GM18517 (cell line): ENCODE data around the gene DLGAP4.
"Not testable (repeated sequence)": the region's sequence is repeated elsewhere in the genome, so short reads cannot be mapped to it uniquely, and the experiment has no call there.

Source experiments
- ATAC-seq: cut with Tn5 transposase; IDR thresholded peaks from one replicate; pipeline ENCODE4 v1.9.1; 2021; ENCODE audit warnings: mild to moderate bottlenecking, moderate library complexity; ENCODE audit not compliant: unreplicated experiment

DLGAP4 gene

DNA sequence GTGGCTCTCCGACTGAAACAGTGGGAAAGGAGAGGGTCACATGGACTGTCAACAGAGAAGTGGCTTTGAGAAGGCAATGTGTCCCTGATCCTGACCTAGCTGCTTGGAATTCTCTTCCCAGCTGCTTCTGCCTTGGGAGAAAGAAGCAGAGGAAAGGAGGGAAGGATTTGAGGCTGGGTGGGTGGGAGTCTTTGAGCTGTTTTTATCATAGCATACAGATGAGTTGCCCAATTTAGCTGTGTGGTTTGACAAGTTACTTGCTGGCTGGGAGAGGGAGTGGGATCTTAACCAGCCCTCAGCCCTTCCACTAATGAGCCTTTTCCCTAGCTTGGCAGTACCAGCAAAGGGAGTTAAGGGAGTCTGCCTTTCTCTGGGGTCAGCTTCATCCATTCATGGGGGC, 184.1 kb downstream of the DLGAP4 start:
- no peak for ATAC-seq

DNA sequence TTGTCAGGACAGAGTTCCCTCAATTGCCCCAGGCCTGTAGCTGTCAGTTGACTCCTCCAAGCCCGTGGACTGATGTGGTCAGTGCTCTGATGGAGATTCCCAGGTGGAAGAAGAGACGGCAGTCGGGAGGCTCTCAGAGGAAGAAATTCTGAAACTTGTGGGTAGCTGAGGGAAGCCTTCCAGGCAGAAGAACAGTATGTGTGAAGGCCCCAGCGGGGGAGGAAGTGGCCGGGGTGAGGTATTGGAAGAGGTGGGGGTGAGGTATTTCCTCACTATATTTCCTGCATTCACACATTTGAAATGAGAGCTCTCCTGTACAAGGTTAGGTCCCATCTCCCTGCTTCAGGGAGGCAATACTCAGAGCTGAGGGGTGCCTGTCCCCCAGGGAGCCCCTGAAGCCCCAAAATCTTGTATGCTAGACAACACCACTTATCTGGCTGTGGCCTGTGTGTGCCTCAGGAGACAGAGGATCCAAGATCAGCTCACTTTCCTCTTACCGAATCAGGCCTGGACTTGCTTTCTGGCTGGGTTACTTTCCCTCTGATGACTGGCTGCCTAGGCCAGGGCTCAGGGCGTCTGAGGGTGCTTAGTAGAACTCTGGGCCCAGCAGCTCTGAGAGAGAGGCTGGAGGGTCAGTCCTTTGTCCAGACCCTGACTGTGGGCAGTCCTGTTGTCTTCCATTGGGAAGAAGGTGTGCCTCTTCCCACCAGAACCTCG, 185.9 kb downstream of the DLGAP4 start:
- ATAC-seq = no peak

DNA sequence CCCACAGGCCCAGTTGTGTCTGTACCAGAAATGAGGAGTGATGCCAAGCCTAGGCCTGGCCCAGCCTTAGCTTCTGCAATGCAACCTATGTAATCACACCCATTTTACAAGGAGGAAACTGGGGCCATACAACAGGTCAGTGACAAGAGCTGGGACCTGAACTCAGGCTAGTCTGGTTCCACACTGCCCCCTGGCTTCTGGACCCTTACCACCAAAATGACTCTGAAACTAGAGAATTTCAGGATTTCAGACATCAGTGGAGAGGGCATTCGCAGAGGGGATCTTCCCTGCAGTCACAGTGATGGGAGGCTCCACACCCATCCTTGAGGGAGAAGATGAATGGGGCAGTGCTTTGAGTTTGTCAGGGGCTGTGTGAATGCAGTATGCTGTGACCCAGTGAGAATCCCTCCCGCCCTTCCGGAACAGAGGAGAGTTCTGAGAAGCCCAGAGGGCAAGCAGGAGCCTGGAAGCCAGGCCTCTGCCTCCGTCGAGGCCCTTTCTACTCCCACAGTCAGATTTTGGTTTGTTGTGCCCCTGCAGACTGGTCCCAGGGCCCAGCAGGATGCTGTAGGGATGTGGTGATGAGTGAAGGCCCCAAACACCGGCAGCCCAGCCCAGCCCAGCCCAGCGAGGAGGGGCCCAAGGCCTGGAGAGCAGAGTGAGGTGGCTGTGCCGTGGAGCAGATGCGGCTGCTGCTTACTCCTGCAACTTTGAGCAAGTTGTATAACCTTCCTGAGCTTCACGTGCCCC, 187.1 kb downstream of the DLGAP4 start:
- no peak for ATAC-seq

DNA sequence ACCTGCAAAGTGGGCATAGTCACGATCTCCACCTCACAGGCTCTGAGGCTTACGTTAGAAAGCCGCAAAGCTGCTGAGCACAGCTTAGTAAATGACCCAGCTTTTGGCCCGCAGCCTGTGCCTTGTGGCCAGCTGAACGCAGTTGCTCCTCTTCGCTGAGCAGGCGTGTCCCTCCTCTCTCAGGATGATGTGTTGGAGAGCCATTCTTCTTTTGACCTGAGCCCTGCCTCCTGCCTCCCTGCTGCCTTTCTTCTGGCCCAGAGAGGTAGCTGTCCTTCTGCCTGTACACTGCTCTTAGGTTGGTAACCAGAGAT, 187.6 kb downstream of the DLGAP4 start:
- ATAC-seq = no peak

DNA sequence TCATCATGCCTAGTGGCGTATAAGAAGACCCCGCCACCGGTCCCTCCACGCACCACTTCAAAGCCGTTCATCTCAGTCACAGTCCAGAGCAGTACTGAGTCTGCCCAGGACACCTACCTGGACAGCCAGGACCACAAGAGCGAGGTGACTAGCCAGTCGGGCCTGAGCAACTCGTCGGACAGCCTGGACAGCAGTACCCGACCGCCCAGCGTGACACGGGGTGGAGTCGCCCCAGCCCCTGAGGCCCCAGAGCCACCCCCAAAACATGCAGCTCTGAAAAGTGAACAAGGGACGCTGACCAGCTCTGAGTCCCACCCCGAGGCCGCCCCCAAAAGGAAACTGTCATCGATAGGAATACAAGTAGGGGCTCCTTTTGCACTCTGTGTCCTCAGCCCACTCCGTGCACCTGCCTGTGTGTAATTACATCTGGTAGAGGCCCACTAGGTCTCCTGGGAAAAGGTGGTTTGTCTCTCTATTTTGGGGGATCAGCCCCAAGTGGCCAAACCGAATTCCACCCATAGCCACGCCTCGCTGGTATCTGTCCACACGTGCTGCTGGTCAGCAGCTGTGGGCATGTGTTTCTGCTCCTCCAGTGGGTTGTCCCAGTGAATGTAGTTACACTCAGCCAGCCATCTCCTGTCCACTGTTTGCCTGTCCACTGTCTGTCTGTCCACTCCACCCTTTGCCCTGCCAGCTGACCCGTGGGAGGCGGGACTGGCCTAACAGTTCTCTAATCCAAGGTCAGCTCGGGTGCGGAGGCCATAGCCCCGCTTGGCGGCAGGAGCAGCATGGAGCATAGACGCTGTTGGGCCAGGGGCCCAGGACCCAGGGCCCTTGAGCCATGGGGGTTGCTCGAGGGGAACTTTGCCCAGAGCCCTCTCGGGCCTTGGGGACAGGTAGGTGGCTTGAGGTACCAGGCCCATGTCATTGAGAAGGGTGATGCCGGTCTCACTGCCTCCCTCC, 190.8 kb downstream of the DLGAP4 start:
- no peak for ATAC-seq

DNA sequence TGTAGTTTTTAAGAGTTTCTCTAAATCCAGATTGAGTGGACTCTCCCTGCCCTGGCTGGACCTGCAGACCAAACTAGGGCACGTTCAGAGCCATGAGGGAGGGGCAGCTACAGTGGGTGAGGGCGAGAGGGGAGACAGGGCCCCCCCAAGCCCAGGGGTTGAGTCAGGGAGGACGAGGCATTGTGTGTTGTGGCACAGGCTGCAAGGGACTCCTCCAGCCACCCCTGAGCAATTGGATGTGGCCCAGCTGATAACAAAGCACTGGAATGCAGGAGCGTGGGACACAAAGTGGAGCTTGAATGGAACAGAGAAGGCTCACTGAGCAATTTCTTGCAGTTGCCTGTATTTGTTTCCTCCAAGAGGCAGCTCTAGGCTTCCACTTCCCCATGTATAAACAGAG, 191.7 kb downstream of the DLGAP4 start:
- no peak for ATAC-seq

DNA sequence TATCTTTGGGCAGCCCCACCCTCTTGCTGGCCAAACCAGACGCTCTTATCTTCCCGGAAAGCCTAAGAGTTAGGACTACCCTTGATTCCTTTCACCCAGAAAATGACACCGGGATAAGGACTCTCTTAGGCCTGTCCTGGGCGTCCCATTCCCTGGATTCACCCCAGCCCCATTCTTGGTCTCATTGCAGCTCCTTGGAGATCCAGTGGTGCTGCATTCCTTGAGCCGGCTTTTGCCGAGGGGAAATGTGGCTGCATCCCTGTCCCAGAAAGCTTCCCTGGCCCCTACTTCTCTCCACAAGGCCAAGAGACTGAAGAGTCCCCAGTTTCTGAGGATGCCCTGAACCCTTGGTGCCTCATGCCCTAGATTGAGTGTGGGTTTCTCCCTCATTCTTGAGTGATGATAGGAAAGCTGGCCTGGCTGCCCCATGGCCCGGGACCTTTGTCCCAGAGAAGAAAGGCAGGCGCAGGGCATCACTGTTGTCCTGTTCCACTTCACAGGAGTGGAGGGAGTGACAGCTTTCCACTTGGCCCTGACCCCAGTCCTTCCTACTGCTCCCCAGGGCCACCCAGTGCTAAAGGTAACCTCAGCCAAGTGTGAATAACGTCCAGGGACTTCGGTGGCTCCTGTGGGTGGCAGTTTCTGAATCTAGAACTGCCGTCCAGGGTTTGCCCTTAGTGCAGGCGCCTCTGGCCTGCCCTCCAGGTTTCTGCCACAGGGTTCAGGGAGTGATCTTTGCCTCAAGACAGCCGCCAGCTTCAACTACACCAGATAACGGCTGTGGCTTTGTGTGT, 192.4 kb downstream of the DLGAP4 start:
- no peak for ATAC-seq

DNA sequence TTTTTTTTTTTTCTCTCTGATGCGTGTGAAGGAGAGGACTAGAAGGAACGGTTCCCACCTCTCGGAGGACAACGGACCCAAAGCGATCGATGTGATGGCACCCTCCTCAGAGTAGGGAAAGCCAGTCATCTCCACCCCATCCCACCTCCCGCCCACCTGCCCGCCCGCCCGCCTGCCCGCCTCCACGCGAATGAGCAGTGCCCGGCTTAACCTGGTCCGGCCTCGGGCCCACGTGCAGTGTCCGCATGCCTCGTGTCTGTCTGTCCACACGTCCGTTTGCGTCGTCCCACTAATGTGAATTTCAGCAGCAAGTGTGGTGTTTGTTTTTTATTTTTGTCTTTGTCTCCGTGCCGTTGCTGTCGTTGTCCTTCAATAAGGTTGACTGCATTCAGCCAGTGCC, 193.1 kb downstream of the DLGAP4 start:
- no peak for ATAC-seq

DNA sequence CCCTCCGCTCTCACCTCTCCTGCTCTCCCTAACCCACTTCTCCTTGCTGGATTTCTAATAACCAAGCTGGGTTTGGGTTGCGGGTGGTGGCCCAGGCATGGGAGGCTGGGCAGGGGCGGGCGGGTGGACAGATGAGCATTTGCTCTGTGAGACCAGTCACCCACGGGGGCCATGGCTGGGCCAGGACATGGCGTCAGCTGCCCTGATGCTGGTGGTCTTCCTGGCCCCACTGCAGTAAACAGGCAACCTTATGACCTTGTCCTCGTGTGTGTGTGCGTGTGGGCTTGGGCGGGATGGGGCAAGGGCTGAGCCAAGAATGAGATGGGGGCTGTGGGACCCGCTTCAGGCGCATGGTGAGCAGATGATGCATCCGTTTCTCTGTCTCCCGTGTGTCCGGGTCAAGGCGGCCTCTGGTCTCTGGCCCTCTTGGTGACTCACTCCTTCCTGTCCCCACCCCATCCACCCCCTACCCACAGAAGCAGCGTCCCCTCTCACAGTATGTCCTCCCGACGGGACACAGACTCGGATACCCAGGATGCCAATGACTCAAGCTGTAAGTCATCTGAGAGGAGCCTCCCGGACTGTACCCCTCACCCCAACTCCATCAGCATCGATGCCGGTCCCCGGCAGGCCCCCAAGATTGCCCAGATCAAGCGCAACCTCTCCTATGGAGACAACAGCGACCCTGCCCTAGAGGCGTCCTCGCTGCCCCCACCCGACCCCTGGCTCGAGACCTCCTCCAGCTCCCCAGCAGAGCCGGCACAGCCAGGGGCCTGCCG, 193.8 kb downstream of the DLGAP4 start:
- no peak for ATAC-seq

DNA sequence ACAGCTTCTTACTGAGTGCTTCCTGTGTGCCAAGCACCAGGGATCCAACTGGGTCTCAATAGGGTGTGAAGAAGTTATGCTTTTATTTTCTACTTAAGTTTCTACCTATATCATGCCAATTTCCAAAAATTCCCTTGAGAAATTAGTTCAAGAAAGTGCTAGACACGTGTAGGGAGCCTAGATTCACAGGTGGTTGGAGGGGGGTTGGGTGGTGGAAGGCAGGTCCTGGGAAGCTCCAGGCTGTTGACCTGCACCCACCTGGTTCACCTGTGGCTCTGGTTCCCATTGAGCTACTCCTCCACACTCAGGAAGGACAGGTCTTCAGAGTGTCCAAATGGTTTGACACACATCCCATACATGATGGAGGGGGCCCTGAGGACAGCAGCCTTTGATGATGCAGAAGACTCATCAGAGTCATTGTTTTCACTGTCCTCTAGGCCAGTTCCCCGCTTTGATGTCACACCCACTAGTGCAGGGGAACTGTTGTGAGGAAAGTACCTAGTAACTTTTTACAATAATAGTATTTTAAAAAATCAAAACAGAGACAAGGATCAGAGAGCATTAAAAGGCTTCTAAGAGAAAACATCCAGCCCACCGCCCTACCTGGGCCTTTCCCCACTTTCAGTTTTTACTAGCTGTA, 195.3 kb downstream of the DLGAP4 start:
- ATAC-seq = no peak

DNA sequence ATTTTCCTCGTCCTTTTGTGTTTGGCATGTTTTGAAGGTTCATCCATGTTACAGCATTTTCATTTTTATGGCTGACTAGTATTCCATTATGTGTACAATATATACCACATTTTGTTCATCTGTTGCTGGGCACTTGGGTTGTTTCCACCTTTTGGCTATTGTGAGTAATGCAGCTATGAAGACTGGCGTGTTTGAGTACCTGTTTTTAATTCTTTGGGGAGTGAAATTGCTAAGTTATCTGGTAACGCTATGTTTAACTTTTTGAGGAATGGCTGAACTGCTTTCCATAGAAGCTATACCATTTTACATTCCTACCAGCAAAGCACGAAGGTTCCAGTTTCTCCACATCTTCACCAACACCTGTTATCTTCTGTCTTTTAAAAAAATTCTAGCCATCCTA, 198.2 kb downstream of the DLGAP4 start:
- ATAC-seq = no peak

DNA sequence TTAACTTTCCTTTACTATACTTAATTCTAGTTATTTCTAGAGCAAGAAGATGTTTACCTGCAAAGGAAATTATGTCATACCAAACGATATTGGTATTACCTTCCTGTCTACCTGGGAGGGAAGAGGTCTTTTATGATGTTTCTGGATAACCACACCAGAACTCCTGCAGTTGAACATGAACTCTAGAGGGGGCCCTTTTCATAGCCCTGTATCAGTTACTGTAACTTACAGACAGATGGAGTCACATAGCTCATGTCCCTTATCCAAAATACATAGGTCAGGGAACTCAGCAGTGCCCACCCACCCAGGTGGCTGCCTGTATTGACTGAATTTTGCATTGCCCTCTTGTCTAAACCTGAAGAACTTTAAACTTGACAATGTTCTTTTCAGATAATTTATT, 200.1 kb downstream of the DLGAP4 start:
- no peak for ATAC-seq

DNA sequence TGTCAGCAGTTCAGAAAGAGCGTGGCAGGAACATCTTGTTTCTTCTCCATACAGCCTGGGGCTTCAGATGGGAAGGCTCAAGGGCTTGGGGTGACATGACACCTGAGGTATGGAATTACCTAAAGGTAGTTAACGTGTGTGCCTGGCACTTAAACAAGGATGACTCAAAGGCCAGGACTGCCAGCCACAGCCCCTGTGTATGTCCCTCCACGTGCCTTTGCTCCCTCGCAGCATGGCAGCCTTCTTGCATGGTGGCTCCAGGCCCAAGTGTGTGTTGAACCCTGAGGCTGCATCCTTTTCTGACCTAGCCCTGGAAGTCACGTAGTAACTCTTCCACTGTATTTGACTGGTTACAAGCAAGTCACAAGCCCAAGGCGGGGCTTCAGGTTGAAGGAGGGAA, 201.6 kb downstream of the DLGAP4 start:
- no peak for ATAC-seq

DNA sequence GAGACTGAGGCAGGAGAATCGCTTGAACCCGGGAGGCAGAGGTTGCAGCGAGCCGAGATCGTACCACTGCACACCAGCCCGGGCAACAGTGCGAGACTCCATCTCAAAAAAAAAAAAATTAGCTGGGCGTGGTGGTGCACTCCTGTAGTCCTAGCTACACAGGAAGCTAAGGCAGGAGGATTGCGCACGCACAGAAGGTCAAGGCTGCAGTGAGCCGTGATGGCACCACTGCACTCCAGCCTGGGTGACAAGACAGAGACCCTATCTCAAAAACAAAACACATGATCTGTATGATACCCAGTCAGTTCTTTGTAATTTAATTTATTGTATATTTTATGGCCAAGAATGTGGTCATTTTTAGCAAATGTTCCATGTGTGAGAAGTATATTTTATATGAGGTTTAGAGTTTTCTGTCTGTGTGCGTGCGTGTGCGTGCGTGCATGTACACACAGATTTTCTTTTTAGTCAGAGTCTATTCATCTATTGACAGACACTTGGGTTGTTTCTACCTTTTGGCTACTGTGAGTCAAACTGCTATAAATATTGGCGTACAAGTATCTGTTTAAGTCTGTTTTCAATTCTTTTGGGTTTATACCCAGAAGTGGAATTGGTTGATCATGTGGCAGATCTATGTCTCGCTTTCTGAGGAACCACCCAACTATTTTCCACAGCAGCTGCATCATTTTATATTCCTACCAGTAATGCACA, 213.0 kb downstream of the DLGAP4 start:
- ATAC-seq = no peak

DNA sequence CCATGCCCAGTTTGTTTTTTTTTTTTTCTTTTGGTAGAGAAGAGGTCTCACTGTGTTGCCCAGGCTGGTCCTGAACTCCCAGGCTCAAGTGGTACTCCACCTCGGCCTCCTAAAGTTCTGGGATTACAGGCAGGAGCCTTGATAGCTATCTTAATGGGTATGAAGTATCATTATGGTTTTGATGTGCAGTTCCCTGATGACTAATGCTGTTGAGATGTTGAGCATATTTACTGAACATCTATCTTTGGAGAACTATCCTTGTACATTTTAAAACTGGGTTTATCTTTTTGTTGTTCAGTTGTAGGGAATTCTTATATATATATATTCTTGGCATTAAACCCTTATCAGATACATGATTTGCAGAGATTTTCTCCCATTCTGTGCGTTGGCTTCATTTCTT, 213.8 kb downstream of the DLGAP4 start:
- no peak for ATAC-seq

DNA sequence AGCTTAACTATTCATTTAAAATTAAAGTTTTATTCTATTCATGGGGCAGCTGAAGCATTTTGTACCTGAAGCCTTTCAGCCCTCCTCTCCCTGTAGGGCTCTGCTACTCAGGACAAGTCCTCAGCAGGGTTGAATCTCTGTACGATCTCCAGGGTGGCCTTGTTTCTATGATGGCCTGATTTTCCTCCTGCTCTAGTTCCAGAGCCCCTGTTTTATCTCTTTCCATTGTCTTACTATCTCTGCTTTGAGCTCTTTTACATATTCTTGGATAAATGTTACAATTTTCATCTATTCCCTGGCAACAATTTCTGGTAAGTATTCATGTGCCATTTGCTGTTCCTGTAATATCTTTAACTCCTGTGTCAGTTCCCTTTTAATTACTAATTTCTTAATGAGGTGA, 215.4 kb downstream of the DLGAP4 start:
- ATAC-seq = no peak

DNA sequence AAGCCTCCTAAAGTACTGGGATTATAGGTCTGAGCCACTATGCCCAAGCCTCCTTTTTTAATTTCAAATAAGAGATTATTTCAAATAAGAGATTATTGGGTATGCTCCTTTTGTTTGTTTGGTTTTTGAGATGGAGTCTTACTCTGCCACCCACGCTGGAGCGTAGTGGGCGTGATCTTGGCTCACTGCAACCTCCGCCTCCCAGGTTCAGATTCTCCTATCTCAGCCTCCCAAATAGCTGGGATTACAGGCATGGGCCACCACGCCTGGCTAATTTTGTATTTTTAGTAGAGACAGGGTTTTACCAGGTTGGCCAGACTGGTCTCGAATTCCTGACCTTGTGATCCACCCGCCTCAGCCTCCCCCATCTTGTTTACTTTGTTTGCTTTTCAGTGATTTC, 216.3 kb downstream of the DLGAP4 start:
- ATAC-seq = not testable (repeated sequence)

DNA sequence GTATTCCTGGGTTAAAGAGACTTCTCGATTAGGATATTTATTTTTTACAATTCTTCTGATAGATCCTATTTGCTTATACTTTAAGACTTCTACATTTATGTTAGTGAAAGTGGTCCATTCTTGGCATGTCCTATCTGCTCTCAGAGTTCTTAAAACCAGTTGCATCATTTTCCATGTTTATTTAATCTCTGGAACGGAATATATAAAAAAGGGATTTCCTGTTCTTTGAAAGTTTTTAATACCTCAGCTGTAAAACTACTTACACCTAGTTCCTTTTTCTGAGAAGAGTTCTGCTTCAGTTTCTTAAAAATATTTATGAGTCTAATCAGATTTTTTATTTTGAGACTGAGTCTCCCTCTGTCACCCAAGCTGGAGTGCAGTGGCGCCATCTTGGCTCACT, 217.2 kb downstream of the DLGAP4 start:
- ATAC-seq = no peak
